Hematopoietic multipotent progenitor cell treated with erythropoietin and hydrocortisone succinate and interleukin-3 and kit ligand, for 4 days (in vitro differentiated cells): ENCODE results near the gene TFEB.

Experiments
- DNase-seq: peaks from one replicate; pipeline ENCODE4 v3.0.0-alpha.2; 2015

TFEB gene

GRCh38 chr6:41704656-41705310 is 30.6 kb downstream of the TFEB start:
- DNase-seq: no peak

DNA sequence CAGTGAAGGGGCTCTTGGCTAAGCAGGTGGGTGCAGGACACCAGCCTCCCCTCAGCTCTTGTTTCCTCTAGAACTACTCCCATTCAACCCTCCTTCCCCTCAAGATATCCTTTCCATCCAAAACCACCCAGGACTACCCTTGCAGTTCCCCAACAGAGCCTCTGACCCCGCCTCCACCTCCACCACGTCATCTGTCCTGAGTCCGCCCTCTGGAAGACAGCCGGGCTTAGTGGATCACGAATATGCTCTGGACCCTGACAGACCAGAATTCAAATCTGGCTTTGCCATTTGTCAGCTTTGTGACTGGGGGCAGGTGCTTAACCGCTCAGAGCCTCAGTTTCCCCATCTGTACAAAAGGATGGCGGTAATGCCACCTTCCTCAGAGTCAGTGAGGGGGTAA is 31.4 kb downstream of the TFEB start:
- DNase-seq: no peak

GRCh38 chr6:41702771-41703494 is 32.5 kb downstream of the TFEB start:
- DNase-seq: no peak

DNA sequence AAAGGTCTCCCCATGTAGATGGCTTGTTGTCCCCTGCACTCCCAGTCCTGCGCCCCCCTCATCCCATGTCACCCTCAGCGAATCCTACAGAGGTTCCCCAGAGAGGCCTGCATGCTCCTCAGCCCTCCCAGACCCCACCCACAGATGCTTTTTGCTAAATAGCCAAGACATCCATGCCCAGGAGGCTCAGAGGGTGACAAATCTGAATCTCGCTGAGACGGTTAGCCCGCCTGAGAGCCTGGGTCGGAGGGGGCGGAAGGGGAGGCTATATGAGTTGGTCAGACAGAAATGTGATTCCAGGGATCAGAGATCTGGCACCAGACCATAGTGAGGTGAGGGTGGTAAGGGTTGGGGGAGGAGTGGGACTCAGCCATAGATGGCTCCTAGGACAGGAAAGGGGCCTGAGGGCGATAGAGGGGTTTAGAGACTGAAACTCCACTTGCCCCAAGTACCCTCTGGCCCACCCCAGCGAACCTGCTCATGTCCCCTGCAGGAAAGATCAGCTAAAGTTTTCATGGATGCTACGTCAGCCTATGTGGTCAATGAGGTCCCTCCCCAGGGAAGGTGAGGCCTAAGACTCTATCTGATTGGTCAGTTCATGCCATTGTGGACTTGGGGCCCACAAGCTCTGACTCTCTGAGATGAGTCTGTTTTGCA is 33.2 kb downstream of the TFEB start:
- DNase-seq: no peak

GRCh38 chr6:41700463-41701347 is 34.7 kb downstream of the TFEB start:
- DNase-seq: no peak

DNA sequence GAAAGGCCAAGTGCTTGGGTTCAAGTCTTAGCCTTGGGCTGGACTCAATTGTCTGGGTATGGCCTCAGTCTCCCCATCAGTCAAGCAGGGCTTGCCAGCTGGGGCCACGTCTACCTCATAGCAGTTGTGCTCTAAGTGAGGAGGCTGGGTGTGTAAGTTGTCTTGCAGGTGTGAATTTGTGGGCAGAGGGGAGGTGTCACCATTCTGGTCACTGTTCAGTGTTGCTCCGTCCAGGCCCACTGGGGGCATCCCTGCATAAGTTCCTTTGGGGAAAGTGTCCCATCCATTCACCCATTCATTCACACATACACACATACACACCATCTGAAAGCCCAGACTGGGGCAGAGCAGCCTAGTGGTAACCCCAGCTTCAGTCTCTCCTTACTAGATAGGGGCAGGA is 36.3 kb downstream of the TFEB start:
- no peak for DNase-seq

DNA sequence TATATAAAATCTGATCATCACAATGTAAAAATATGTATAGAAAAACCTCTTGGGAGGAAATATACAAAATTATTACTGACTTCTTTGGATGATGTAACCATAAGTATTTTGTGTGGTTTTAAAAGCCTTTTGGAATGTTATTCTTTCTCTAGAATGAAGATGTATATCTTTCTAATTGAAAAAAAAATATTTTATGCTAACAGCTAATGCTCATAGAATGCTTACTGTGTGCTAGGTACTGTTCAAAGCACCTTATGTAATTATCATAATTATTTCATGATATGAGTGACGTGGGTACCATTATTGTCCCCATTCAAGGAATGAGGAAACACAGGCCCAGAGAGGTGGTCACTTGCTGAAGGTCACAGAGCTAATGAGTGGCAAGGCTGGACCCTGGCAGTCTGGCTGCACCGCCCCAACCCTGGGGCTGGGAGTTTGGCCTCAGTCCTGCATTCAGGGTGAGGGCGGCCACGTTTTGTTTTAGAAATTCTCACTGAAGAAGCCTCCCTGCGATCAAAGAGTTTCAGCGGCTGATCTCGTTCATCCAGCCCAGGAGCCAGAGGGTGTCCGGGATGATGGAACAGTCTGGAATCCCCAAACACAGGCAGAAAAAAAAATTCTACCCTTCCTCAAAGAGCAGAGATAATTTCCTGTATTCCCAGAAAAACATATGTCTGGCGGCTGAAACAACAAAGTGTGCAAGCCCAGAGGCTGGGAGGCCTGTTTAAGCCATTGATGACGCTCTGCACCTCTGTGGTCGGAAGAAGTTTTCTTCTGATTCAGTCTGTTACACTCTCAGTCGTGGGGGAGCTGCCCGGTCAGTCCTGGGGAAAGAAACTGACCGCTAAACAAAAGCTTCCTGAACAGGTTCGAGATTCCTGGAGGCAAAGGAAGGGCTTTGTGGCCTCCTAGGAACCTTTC is 37.3 kb downstream of the TFEB start:
- DNase-seq: no peak

- no peak for DNase-seq
These were observed 38.6 kb downstream of the TFEB start for GRCh38 chr6:41696788-41697187.

DNA sequence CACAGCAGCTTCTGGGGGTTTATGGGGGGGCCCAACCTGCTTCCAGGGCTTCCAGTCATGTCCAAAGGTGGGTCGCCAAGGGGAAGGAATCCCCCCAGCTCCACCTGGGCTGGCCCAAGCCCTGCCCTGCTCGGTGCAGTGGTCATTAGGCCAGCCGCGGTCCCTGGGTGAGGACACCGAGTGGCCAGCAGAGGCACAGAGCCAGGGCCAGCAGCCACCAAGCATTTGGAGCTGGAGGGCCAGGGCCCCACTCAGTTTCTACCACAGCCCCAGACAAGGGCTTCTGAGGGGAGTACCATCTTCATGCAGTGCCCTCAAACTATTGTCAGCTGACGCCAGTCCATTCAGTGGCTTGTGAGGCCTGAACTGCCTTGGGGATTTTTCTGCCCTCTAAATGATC is 39.6 kb downstream of the TFEB start:
- DNase-seq: no peak

DNA sequence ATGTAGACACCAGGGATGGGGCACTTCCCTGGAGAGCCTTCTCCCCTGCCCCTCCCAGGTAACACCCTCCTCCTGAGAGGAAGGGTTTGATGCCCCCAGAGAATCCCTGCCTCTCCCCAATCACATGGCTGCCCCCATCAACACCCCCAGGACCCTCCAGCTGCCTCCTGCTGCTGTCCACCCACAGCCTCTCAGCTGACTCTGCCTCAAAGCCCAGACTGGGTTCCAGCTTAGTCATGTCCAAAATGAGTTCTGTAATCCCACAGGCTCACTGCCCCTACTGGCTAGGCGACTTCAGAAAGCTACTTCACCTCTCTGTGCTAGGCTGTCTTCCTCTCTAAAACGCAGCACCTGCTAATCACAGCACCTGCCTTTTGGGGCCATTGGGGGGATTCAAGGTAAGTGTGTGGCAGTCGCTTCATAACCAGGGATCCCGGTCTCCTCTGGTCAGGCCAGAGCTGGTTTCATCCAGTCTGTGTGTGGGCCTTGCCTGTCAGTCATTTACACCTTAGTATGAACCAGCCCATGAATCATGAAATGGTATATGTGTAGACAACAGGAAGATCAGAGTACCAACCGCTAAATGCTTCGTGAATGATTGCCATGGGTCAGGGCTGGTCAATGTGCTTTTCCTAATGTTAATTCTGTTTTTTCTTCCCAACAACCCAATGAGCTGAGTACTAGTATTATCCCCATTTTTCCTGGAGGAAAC is 40.4 kb downstream of the TFEB start:
- no peak for DNase-seq

DNA sequence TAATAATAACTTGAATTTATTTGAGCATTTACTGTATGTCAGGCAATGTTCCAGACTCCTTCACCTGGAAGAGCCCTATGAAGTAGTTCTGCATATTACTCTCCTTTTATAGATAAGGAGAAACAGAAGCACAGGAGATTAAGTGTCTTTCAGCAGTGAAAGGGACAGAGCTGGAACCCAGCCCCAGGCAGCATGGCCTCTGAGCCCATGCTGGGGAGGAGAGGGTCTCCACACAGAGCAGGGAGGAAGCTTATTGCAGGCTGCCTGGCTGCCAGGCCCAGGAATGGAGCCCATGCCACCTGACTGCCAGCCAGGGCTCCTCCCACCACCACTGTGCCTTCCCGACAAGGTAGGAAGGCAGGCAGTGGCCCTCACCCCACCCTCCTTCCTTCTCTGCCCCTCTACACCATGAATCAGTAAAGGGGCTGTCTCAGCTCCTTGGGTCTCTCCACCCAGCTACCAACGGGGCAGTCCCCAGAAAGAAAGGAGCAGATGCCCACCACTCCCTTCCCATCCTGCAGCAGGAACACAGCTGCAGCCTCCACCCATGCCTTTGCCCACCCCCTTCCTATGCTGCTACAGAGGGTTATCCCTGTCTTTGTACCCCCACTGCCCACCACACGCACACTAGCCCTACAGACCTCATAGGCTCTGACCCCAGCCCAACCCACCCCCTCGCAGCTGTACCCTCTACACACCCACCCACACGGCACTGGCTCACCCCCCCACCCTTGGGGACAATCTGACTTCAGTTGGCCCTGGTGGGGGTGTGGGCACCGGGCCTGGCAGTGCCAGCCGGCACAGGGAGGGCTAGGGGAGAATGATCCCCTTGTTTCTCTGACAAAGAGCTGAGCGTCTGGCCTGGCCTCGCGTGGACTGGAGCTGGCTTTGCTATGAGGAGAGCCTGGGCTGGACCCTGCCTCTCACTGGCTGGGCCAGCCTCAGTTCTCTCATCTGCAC is 41.8 kb downstream of the TFEB start:
- no peak for DNase-seq

DNA sequence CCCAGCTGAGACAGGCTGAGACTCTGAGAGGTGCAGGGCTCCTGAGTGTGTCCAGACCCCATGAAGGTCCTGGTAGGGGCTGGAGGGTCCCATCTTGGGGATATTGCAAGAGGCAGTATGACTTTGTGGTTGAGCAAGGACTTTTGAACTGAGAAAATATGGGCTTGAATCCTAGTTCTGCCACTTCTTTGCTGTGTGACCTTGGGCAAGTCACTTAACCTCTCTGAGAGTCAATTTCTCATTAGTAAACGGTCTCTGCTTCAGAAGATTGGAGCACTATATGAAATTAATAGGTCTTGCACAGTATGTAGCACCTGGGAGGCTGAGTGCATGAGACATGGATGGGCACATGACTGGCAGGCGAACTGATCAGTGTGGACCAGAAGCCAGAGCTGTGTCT is 42.7 kb downstream of the TFEB start:
- DNase-seq: no peak

DNA sequence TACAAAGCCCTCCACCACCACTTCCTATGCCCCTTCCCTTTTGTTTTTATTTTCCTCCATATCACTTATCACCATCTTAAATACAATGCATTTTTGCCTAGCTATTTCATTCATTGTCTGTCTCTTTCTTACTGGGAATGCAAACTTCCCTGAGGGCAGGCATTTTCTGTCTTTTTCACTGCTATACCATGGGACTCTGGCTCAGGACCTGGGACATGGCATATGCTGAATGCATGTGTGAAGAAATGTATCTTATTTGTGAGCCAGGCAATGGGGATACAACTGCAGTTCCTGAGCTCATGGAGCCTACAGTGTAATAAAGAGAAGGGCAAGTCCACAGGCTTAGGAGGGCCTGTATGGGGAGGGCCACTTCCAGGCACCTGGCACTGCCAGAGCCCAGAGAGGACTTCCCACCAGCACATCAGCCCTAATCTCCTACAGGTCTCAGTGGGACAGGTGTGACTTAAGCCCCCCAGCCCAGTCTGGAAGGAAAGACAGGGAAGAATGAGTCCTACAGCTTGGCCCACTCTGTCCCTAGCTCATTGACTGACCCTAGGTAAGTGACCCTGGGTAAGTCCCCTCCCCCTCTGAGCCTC is 43.2 kb downstream of the TFEB start:
- DNase-seq: no peak

- DNase-seq: no peak
These were observed 43.9 kb downstream of the TFEB start for GRCh38 chr6:41691426-41692079.

DNA sequence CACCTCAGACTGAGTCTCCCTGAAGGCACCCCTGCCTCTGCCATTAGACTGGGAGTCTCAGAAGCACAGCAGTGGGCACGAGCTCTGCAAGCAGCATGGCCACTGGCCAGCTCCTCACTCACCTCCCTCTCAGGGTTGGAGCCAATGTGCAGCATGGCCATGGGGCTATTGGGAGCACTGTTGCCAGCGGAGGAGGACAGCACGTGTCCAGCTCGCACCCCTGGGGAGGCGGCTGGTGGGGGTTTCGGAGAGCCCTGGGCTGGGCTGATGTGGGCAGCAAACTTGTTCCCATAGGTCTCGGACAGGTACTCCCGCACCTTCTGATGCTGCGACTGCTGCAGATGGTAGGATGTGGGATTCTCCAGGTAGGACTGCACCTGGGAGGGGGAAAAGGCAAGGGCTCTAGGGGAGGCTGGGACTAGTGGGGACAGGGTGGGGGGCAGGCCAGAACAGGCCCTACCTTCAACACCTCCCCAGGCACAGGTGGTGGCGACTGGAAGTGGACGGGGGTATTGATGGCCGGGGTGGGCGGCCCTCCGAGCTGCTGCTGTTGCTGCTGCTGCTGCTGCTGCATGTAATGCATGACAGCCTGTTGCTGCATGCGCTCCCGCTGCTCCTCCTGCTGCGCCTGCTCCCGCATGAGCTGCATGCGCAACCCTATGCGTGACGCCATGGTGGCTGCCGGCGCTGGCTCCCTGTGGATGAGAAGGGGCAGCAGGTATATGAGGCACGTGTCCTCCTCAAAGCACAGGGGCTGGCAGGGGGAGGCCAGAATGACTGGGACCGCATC is 44.7 kb downstream of the TFEB start:
- DNase-seq: no peak

GRCh38 chr6:41689171-41690008 is 46.0 kb downstream of the TFEB start:
- DNase-seq: no peak

DNA sequence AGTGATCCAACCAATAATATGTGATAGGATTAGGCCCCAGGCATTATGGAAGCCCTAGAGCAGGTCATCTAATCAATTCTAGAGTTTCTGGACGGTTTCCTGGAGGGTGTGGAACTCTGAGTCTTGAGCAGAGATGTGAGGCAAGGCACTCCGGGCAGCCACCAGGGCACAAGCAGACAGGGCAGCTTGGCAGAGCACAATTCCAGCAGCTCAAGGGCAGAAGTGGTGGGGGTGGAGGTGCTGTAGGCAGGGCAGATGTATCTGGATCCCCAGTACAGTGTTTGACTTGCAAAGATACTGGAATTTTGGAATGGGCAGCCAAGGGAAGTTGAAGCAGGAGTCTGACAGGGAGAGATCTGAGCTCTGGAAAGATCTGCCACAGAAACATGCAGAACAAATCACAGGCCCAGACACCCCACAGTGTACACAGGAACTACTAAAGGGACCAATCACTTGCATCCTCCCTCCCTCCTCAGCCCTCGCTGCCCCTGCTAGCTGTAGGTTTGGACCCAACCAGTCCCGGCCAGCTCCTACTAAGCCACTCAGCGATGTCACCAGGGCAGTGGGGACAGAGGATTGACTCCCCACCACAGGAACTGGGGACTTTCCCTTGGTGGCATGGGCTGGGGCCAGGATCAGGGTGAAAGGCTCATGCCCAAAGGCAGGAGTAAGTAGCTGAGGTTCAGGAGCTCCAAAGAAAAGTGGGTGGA is 47.0 kb downstream of the TFEB start:
- DNase-seq: no peak
